HG03354 (cell line): ENCODE data around the gene CMKLR1.

ENCODE experiments used
- ATAC-seq: cut with Tn5 transposase; IDR thresholded peaks from one replicate; pipeline ENCODE4 v1.9.1; 2021; ENCODE audit warnings: mild to moderate bottlenecking; ENCODE audit not compliant: unreplicated experiment, poor library complexity, severe bottlenecking

Gene CMKLR1

GRCh38 chr12:108303703-108304102, 35.4 kb downstream of the CMKLR1 start:
- no peak for ATAC-seq

GRCh38 chr12:108302403-108303311, 36.5 kb downstream of the CMKLR1 start:
- no peak for ATAC-seq

GRCh38 chr12:108302016-108302402, 37.1 kb downstream of the CMKLR1 start:
- ATAC-seq: no peak

- ATAC-seq: no peak
Observed at GRCh38 chr12:108301346-108301745, 37.8 kb downstream of the CMKLR1 start.

GRCh38 chr12:108299980-108300696, 39.0 kb downstream of the CMKLR1 start:
- ATAC-seq: no peak

GRCh38 chr12:108299516-108299915, 39.6 kb downstream of the CMKLR1 start:
- ATAC-seq: no peak

GRCh38 chr12:108298761-108299275, 40.3 kb downstream of the CMKLR1 start:
- no peak for ATAC-seq

GRCh38 chr12:108297895-108298760, 41.0 kb downstream of the CMKLR1 start:
- peak; percentile 61 for ATAC-seq

- no peak for ATAC-seq
Observed at GRCh38 chr12:108297424-108297823, 41.7 kb downstream of the CMKLR1 start.

GRCh38 chr12:108296945-108297344, 42.2 kb downstream of the CMKLR1 start:
- ATAC-seq: no peak

GRCh38 chr12:108295641-108296040, 43.5 kb downstream of the CMKLR1 start:
- ATAC-seq: no peak

- ATAC-seq: no peak
Observed at GRCh38 chr12:108289350-108290161, 49.6 kb downstream of the CMKLR1 start.

- no peak for ATAC-seq
Observed at GRCh38 chr12:108287227-108287626, 51.9 kb downstream of the CMKLR1 start.

GRCh38 chr12:108285016-108285415, 54.1 kb downstream of the CMKLR1 start:
- ATAC-seq: no peak

GRCh38 chr12:108284163-108284562, 54.9 kb downstream of the CMKLR1 start:
- ATAC-seq: no peak

- ATAC-seq: no peak
Observed at GRCh38 chr12:108282676-108283075, 56.4 kb downstream of the CMKLR1 start.

- no peak for ATAC-seq
Observed at GRCh38 chr12:108282160-108282559, 57.0 kb downstream of the CMKLR1 start.

GRCh38 chr12:108277613-108278012, 61.5 kb downstream of the CMKLR1 start:
- ATAC-seq: no peak

- no peak for ATAC-seq
Observed at GRCh38 chr12:108273217-108273616, 65.9 kb downstream of the CMKLR1 start.
